Kidney glomerular epithelial cell (primary cell): ENCODE data around the gene GABRG3.

Experiments used
- DNase-seq: peaks from one replicate; lab custom pipeline; 2025; lab: John Stamatoyannopoulos, UW

Gene GABRG3

DNA sequence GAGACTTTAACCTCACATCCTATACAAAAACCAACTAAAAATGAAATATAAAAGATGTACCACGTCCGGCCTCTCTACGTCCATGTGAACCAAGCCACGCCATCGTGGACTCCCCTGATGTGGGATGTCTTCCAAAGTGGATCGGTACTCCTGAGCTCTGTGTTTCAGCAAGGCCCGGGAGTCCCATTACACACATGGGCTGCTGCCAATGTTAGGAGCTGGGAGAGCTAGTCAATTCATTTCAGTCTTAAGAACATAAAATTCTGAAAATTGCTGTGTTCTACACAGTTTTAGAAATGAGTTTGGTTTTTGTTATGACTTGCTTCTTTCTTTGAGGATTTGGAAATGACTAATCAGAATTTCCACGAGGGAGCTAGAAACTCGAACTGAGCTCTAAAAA lies 131.0 kb downstream of the GABRG3 start:
- DNase-seq: no peak

DNA sequence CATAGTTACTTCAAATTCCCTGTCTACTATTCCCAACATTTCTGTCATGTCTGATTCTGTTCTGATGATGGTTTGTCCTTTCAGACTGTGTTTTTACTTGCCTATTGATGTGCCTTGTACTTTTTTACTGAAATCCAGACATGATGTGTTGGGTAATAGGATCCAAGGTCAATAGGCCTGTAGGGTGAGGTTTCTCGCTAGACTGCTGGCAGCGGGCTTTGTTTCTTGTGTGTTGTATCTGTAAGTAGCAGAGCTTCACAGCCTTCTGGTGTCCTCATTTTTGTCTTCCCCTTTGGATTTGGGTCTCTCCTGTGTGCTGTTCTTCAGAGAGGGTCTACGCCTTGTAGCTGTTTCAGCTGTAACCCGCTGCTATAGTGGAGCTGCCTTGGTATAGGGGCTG lies 140.3 kb downstream of the GABRG3 start:
- DNase-seq: no peak

DNA sequence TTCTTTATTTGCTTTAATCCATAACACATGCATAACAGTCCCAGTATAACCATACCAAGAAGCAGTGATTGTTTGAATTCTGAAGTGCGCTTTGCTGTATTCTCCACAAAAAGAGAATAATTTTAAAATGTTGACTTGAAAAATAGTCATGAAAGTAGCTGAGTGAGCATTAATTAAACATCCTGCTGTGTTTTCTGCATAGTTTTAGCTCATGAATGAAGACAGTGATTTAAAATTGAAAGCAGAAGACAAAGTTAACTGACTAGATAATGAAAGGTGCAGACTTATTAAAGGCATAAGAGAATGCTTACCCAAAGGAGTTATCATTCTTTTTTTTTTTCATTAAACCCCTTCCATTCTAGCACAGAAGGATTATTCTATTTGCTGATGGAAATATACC lies 143.5 kb downstream of the GABRG3 start:
- no peak for DNase-seq

DNA sequence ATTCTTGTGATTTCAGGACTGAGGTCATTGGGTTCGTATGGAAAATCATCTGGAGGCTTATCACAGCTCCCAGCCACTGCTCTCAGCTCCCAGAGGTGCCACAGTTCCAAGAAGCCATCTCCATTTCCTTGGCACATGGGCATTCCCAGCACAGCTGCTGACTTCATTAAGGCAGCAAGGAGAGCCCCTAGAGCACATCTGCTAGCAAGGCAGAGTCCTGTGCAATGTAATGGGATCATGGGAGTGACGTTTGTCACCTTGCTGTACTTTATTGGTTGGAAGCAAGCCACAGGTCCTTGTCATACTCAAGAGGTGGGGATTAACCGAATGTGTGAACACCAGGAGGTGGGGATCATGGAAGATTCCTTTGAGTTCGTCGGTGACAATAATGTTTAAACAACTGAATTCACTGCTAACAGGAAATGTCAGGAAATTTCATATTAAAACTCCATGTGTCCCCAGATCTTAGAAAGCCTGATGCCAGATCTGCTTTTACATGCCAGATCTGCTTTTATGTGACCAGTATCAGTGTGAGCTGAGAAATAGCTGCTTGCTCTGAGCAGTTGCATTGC lies 148.8 kb downstream of the GABRG3 start:
- no peak for DNase-seq

DNA sequence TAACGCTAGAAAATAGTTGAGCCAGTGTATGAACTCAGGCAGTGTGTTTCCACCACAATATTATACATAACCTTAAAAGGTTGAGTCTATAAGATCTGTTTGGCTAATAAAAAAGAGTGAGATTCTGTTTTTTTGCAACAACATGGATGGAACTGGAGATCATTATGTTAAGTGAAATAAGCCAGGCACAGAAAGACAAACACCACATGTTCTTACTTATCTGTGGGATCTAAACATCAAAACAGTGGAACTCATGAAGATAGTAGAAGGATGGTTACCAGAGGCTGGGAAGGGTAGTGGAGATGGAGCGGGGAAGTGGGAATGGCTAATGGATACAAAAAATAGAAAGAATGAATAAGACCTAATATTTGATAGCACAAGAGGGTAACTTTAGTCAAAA lies 150.7 kb downstream of the GABRG3 start:
- DNase-seq: no peak

DNA sequence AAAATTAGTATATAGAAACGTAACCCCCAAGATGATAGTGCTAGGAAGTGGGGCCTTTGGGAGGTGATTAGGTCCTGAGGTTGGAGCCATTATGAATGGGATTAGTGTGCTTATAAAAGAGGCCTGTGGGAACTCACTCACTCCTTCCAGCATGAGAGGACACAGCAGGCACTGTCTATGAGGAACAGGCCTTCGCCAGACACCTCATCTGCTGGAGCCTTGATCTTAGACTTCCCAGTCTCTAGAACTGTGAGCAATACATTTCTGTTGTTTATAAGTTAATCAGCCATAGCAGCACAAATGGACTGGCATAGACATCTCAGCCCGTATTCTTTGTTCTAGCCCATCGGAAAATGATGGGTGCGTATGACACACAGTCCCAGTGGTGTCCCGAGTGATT lies 152.3 kb downstream of the GABRG3 start:
- DNase-seq: no peak

DNA sequence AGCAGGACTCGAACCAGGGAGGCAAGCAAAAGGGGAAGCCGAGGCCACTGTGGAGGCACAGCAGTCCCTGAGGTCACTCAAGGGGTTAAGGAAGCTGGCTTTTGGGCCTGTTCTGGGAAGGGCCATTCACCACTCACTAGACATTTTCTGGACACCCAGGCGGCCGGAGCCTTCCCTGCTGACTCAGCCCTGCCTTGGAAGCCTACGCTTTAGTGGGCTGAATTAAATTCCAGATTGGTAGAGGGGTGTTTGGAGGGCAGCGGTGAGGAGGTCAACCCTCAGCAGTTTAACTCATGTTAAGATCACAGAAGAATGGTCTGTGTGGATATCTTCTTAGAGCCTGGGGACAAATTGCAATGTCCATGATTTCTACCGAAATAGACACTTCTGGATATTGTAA lies 152.8 kb downstream of the GABRG3 start:
- no peak for DNase-seq

DNA sequence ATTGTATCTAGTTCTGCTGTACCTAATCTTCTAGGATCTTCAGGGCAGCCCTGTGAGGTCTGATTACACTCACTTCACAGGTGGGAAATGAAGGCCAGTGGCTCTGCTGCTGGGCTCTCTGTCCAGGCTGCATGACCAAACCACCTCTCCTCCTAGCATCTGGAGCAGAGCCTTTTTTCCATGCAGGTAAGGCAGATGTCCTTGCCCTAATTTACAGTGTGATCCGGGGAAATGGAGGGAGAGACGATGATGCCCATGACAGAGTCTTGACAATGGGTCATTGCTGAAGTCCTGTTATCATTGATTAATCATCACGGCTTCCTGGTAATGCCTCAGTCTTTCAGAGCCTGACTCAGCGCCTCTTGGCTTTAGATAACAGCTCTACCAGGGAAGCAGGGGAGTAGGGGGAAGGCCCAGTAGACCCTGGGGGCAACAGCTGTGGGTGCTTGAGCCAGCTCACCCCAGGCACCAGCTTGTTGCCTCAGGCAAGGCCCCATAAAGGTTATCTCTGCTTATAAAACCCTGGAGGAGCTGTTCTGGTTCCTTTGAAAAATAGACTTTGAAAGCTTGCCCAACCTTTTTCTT lies 153.4 kb downstream of the GABRG3 start:
- no peak for DNase-seq

DNA sequence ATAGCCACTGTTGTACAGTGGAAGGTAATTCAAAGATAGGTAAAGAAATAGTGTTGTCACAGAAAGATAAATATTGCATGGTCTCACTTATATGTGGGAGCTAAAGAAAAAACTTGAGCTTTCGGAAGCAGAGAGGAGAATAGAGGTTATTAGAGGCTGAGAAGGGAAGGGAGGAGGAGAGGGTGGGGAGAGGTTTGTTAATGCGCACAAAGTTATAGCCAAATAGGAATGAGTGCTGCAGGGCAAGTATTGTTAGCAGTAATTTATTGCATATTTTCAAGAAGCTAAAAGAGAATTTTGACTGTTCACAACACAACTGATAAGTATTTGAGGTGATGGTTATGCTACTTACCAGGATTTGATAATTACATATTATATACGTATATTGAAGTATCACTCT lies 154.2 kb downstream of the GABRG3 start:
- no peak for DNase-seq

DNA sequence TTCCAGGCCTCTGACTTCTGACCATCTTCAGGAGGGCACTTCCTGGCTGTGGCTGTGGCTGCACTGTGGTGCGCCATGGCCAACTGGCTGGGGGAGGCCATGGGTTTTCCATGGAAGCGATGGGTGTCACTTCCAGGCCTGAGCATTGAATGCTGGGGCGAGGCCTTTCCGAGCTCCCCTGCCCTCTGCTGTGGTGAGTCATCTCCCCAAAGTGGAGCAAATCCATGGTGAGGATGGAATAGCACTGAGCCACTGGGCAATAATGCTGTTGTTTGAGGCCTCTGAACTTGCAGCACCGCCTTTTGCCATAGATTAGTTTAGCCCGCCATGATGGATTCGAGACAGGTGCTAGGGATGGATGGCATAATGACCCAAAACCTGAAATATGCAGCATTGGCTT lies 155.5 kb downstream of the GABRG3 start:
- DNase-seq: no peak

DNA sequence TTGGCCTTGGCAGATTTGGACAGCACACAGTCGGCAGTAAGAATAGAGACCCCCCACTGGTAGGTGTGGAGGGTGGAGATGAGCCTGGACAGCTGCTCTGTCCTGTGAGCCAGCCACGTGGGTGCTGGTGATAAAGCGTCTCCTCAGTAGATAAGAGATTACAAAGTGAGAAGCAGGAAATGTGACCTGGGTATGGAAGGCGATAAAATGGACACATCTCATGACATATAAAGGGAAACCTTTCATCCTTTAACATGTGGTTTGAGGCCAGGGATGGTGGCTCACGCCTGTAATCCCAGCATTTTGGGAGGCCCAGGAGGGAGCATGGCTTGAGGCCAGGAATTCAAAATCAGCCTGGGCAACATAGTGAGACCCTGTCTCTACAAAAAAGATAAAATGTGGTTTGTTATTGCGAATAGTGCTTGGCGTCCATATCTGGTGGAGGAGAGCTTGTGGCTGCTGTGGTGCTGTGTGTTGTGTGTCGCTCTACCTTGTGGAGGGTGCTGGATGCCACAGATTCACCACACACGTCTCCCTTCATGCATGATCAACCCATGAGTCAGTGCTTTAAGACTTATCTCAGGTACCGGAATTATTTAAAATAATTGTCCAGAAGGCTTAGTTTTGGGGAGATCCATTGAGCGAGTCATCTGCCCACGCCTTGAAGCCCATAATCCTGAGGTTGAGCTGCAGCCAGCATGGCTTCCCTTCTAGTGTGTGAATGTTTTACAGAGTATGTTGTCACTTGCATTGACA lies 157.0 kb downstream of the GABRG3 start:
- no peak for DNase-seq

DNA sequence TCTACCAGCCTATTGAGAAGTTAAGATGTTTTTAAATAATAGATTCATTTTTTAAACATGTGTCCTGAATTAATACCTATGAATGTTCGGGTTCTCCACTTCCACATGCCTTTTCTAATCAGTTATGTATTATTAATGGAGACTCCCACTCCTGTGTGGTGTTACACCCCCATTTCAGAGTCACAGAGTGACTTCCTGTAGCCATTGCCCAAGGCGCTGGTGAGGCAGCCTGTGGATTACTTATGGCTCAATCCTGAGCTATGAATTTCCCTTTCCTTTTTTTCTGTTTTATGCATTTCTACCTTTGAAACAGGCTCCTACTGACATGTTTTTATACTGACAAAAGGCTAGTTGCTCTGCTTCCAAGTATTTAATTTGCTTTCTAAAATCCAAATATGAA lies 162.3 kb downstream of the GABRG3 start:
- DNase-seq: no peak

DNA sequence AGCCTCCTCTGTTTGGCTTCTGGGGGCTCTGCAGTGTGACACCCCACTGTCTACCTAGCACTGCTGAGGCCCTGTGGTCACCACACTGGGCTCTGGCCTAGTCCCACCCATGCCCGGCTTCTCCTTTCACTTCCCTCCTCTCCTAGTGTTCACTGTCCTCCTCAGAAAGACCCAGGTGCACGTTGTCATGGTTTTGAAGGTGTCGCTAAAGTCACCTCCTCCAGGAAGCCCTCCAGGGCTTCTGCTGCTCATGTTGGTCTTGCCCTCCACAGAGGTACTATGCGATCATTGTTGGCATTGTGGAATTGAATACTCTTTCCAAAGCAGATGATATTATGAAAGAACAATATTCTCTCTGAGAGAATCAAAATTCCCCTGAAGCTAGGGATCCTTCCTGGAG lies 163.5 kb downstream of the GABRG3 start:
- DNase-seq: no peak

DNA sequence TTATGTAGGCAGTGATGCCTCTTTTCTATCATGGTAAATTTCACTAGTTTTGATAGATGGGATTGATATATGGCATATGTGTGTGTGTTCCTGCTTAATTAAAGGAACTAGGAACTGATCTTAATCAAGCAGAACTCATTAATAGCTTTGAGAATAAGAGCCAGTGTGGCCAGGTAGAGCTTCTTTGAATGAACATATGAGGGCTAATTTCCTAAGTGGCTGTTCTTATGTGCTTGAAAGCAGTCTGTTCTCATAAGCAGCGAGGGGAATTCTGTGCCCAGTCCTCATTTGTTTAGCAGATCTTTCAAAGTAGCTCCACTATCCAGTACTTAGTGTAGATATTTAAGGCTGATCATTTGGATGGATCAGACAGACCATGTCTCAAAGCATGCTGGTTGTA lies 164.2 kb downstream of the GABRG3 start:
- no peak for DNase-seq

DNA sequence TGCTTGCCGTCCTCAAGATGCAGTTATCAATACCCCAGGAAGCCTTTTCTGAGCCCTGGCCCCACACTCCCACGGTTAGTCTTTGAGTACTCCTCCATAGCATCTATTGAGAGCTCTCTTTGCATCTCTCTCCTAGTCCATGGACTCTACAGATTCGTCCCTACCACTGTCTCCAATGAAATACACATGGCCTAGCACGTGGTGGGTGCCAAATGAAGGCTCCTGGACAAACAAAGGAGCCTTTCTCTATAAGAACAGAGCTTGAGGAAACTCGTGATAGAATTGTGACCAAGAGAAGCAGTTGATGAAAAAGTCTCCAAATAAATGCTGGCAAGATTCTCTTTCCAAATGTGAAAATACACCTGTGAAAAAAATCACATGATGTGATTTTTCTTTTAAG lies 166.1 kb downstream of the GABRG3 start:
- DNase-seq: no peak

DNA sequence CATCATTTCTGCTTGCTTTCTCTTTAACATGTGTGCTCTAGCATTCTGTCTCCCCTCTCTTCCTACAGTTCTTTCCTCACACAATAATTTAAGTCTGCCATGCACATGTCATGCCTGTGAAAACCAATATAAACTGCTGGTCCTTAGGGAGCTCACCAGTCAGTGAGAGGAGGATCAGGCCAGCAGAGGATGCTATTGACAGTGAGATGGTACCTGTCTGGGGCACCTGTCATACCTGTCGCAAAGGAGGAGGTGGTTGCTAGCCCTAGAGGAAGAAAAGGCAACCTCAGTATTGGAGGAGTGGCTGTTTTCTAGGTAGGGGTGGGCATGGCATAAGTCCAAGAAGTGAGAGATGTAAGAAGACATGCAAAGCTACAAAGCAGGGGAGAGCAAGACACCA lies 194.6 kb downstream of the GABRG3 start:
- no peak for DNase-seq

DNA sequence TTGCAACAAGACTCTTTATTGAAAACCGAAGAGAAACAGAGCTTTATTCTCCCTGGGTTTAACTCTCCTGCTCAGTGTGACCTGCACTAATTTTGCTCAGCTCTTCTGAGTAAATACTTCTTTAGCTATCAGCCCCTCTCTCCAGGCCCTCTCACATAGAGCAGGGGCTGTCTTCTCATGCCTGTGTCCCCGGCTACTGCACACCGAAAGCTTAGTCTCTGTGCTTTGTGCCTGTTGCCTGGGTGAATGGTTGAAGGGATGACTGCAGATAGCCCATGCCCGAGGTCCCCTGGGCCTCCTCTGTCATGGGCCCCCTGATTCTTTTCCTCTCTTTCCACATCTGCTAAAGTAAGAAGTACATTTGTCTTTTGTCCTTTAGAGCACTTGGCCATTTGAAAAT lies 195.9 kb downstream of the GABRG3 start:
- no peak for DNase-seq

DNA sequence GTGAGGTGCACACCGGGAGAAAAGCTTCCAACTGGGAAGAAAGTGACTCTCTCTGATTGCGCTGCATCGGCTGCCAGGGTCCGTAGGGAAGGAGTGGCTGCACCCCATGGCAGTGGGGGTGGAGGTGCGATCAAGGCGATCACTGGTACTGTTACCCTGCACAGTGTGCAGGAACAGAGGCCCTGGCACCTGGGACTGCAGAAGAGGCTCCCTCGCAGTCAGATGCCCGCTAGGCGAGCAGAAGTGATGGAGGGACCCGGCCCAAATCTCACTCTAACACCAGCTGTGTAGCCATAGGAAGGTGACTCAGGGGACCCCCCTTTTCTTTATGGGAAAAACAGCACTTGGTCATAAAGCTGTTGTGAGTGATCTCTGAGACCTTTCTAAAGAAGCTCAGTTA lies 196.8 kb downstream of the GABRG3 start:
- no peak for DNase-seq

DNA sequence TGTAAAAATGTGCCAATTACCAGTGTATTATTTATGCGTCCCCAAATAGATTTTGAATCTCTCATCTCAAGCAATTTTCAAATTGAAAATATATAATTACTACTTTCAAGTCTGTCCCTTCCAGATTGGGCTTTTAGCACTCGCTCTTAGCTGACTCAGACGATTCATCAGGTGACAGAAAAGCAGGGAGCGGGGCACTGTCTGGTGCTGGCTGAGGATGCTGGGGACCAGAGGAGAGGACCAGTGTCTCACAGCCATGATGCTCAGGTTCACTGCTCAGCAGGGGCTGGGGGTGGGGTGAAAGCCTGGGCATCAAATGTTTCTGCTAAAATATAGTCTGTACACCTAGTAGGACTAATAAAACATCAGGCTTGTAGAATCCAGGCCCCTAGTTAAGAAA lies 199.9 kb downstream of the GABRG3 start:
- no peak for DNase-seq

DNA sequence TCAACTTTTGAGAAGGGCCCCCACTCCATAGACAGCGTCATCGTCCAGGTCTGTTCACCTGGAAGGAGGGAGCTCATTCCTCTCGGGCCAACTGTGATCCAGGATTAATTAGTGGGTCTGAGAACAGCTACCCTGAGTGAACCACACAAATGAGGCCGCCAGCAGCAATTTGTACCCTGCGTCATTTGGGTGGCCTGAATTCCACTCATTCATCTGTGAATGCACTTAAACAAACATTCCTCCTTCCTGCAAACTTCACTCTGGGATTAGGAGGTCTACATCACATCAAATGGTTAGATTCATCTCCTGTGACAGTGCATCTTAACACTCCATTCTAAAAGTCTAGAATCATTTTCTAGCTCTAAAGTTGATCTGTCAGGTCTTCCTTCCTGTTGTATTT lies 201.8 kb downstream of the GABRG3 start:
- DNase-seq: no peak

DNA sequence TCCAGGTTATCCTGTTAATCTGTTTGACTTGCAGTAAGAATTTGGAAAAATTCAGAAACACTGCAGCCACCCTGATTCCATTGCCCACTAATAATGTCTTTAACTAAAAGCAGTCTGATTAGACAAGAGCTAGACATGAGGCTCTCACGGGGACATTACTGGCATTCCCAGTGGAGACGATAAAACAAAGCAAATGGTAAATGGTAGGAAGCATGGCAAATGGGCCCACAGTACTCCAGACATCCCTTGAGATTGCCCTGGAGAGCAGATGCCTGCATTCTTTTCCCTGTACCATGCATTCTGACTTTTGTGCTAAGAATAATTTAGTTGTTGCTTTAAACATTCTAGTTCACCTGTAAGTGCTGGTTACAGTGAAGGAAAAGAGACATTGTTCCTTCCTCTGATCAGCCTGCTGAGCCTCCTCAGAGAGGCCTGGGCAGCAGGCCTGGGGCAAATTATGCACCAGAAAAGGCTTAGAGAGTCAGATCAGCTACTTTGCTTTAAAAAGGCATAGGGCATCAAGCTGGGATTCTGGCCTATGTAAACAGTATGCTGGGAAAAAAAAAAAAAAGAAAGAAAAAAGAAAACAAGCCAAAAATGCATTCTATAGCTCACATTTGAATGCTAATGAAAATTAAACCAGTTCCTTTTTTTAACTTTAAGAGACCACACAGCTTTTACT lies 204.6 kb downstream of the GABRG3 start:
- DNase-seq: no peak

DNA sequence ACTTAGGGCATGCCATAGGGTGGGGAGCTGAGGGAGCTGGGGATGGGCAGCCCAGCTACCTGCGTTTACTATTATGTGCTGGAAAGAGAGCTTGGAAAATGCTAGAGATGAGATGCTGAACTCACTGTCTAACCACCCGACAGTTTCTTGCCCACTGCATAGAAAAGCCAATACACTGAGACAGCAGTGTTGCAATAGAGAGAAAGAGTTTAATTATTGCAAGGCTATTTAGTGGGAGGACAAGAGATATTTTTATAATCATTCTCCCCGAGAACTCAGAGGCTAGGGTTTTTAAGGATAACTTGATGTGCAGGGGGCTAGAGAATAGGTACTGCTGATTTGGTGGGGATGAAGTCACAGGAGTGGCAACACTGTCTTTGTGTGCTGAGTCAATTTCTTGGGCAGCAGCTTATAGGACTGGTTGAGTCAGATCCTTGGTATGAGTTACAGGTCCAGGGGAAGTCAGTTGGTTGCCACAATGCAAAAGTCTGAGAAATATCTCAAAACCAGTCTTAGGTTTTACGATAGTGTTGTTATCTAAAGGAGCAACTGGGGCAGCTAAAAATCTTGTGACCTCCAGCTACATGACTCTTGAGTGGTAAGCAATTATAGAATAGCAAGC lies 205.9 kb downstream of the GABRG3 start:
- DNase-seq: no peak

DNA sequence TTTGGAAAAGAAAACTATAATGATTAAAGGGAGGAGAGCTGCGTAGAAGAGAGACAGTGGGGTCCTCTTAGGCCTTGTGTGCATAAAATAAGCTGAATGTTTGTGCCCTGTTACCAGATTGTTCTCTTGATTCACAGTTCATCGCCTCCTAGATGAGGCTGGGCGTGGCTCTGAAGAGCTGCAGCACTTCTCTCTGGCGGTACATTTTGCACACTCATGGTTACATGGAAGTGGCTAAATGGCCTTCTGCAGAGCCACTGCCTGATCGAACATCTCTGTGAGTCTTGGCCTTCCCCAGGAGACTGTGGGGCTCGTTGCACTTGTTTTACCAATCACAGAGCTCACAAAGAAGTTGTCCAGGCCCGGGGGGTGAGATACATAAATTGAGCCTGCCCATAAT lies 208.8 kb downstream of the GABRG3 start:
- DNase-seq: no peak
